GM10266 (cell line): ENCODE data around the gene TECPR2.

Experiments used
- DNase-seq: peaks from one replicate; pipeline ENCODE4 v3.0.0; 2012; ENCODE audit errors: extremely low spot score
- TF ChIP-seq, protein P1 (sequence below): IDR thresholded peaks from 2 replicates; pipeline ENCODE4 v1.5.1; 2012; ENCODE audit warnings: mild to moderate bottlenecking, low read depth; ENCODE audit not compliant: control insufficient read depth, insufficient read depth; ENCODE audit errors: missing control alignments

Gene TECPR2

DNA sequence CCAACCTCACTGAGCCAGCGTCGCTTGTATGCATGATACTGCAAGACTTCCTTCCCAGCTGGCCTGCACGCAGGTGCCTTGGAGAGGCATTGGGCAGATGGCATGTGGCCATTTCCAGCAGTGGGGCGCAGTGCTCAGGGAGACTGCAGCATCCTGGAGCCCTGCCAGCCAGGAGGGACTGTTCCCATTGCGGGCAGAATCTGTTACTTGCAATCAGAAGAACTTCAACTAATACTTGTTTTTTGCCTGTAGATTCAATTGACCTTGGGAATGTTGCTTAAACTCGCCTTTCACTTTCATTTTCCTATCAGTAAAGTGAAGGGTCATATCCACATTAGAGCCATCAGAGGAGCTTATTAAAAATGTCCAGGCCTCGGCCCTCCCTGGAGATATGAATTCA is 117.0 kb downstream of the TECPR2 start:
- TF ChIP-seq, protein P1, sequence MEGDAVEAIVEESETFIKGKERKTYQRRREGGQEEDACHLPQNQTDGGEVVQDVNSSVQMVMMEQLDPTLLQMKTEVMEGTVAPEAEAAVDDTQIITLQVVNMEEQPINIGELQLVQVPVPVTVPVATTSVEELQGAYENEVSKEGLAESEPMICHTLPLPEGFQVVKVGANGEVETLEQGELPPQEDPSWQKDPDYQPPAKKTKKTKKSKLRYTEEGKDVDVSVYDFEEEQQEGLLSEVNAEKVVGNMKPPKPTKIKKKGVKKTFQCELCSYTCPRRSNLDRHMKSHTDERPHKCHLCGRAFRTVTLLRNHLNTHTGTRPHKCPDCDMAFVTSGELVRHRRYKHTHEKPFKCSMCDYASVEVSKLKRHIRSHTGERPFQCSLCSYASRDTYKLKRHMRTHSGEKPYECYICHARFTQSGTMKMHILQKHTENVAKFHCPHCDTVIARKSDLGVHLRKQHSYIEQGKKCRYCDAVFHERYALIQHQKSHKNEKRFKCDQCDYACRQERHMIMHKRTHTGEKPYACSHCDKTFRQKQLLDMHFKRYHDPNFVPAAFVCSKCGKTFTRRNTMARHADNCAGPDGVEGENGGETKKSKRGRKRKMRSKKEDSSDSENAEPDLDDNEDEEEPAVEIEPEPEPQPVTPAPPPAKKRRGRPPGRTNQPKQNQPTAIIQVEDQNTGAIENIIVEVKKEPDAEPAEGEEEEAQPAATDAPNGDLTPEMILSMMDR: no peak
- DNase-seq: no peak

- DNase-seq: no peak
- TF ChIP-seq, protein P1: no peak
These were observed 118.6 kb downstream of the TECPR2 start for GRCh38 chr14:102481371-102481770.

- TF ChIP-seq, protein P1: no peak
- DNase-seq: no peak
These were observed 119.1 kb downstream of the TECPR2 start for GRCh38 chr14:102481791-102482238.

GRCh38 chr14:102484316-102484715 is 121.6 kb downstream of the TECPR2 start:
- no peak for DNase-seq
- TF ChIP-seq, protein P1: no peak

GRCh38 chr14:102485693-102486512 is 123.2 kb downstream of the TECPR2 start:
- TF ChIP-seq, protein P1: no peak
- DNase-seq: no peak

- TF ChIP-seq, protein P1: no peak
- DNase-seq: no peak
These were observed 123.9 kb downstream of the TECPR2 start for GRCh38 chr14:102486513-102487203.

DNA sequence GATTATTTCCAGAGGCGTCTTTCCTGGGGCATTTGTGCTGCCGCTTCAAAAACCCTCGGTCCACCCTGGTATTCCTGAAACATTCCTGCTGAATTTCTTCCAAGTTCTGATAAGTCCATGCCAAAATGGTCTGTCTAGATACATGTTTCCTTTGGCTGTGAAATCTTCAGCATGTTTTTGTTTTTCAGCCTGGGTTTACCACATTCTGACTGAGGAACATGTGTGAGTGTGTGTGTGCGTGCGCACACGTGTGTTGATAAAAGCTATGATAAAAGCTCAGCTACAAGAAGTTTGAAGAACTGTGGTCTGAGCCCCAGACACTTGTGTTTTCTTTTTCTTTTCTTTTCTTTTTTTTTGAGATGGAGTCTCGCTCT is 124.5 kb downstream of the TECPR2 start:
- DNase-seq: no peak
- TF ChIP-seq, protein P1: no peak
